IMR-90 (cell line): Measurements from ENCODE around the gene CAB39. TPM values are rescaled to one million over a fixed set of nuclear protein-coding genes. Genes with fewer than 3 reads are reported as not detected.
A peak's percentile ranks its signal among the peaks of the same experiment; 100 is the strongest.

Experiments used
- ATAC-seq: fragments of 200-7000 bp; cut with Tn5 transposase; 2 replicates; pipeline ENCODE4 v1.9.1; 2020; ENCODE audit warnings: low read depth, mild to moderate bottlenecking, moderate library complexity
- BruUV-seq: library from RNA; stranded (reverse); fragments of 400-500 nt; replicated peaks from 2 replicates; lab custom pipeline; 2021; lab: Mats Ljungman, UMichigan
- CTCF ChIA-PET: fragments of 300-600 bp; formaldehyde crosslinking; extraction: SDS; loops from one replicate; lab custom pipeline; 2021; ENCODE audit warnings: antibody characterized with exemption; lab: Yijun Ruan, JAX
- POLR2A ChIA-PET: fragments of 300-600 bp; sonication (Branson Sonifier 250); formaldehyde crosslinking; loops from one replicate; lab custom pipeline; 2022; ENCODE audit warnings: antibody characterized with exemption; ENCODE audit not compliant: unreplicated experiment; lab: Charles Lee
- DNase-seq: peaks from one replicate; pipeline ENCODE4 v3.0.0; 2013
- H2AFZ ChIP-seq: replicated peaks from 2 replicates; pipeline ENCODE3; 2013; ENCODE audit warnings: low read length, mild to moderate bottlenecking; ENCODE audit not compliant: poor library complexity
- H2AK5ac ChIP-seq: 2 replicates; pipeline ENCODE4 v1.6.1; 2013; ENCODE audit warnings: low read depth, low read length, inconsistent platforms
- H2AK9ac ChIP-seq: replicated peaks from 2 replicates; pipeline ENCODE3; 2013; ENCODE audit warnings: mild to moderate bottlenecking, low read depth, low read length, moderate library complexity; ENCODE audit not compliant: poor library complexity
- H2BK120ac ChIP-seq: 2 replicates; pipeline ENCODE4 v1.6.1; 2013; ENCODE audit warnings: low read depth, low read length, inconsistent platforms
- H2BK15ac ChIP-seq: 3 replicates; pipeline ENCODE4 v1.6.1; 2013; ENCODE audit warnings: low read depth, low read length, inconsistent platforms
- H2BK20ac ChIP-seq: 2 replicates; pipeline ENCODE4 v1.6.1; 2013; ENCODE audit warnings: low read depth, mild to moderate bottlenecking, inconsistent platforms, low read length, moderate library complexity
- H2BK5ac ChIP-seq: 2 replicates; pipeline ENCODE4 v1.6.1; 2013; ENCODE audit warnings: mild to moderate bottlenecking, low read depth, low read length, inconsistent platforms; ENCODE audit not compliant: poor library complexity, severe bottlenecking
- H3K14ac ChIP-seq: replicated peaks from 2 replicates; pipeline ENCODE4 v1.6.1; 2013; ENCODE audit warnings: low read depth, low read length, inconsistent platforms
- H3K18ac ChIP-seq: 2 replicates; pipeline ENCODE4 v1.6.1; 2013; ENCODE audit warnings: low read depth, low read length, control low read depth
- H3K23ac ChIP-seq: 2 replicates; pipeline ENCODE4 v1.6.1; 2013; ENCODE audit warnings: low read depth, low read length, inconsistent platforms
- H3K27ac ChIP-seq: 2 replicates; pipeline ENCODE4 v1.5.1; 2013; ENCODE audit warnings: mild to moderate bottlenecking, control low read depth, low read length; ENCODE audit not compliant: insufficient read depth
- H3K27me3 ChIP-seq: 2 replicates; pipeline ENCODE4 v1.6.1; 2013; ENCODE audit warnings: low read length; ENCODE audit not compliant: control insufficient read depth, insufficient read depth
- H3K36me3 ChIP-seq: 2 replicates; pipeline ENCODE4 v1.6.1; 2013; ENCODE audit warnings: low read length, mixed read lengths; ENCODE audit not compliant: control insufficient read depth, insufficient read depth
- H3K4ac ChIP-seq: 2 replicates; pipeline ENCODE4 v1.6.1; 2013; ENCODE audit warnings: low read depth, low read length, inconsistent platforms
- H3K4me1 ChIP-seq: 2 replicates; pipeline ENCODE4 v1.6.1; 2013; ENCODE audit warnings: low read length, mixed read lengths; ENCODE audit not compliant: control insufficient read depth, insufficient read depth
- H3K4me2 ChIP-seq: 2 replicates; pipeline ENCODE4 v1.6.1; 2013; ENCODE audit warnings: low read depth, mild to moderate bottlenecking, control low read depth, low read length, moderate library complexity
- H3K4me3 ChIP-seq: 2 replicates; pipeline ENCODE4 v1.5.1; 2013; ENCODE audit warnings: low read depth, mild to moderate bottlenecking, control low read depth, low read length, moderate library complexity; ENCODE audit not compliant: insufficient read depth
- H3K56ac ChIP-seq: 2 replicates; pipeline ENCODE4 v1.6.1; 2013; ENCODE audit warnings: low read length, inconsistent platforms; ENCODE audit not compliant: insufficient read depth; ENCODE audit errors: extremely low read depth
- H3K79me1 ChIP-seq, 2 experiments: 2 replicates each; pipeline ENCODE4 v1.6.1; 2013; ENCODE audit warnings: low read length in 2 of 2, inconsistent platforms in 1 of 2, low read depth in 1 of 2
- H3K9ac ChIP-seq: 2 replicates; pipeline ENCODE4 v1.6.1; 2013; ENCODE audit warnings: low read depth, low read length, control low read depth
- H3K9me1 ChIP-seq: 2 replicates; pipeline ENCODE4 v1.6.1; 2013; ENCODE audit warnings: low read length, inconsistent platforms; ENCODE audit not compliant: insufficient read depth
- H3K9me3 ChIP-seq: 2 replicates; pipeline ENCODE4 v1.6.1; 2013; ENCODE audit warnings: low read length; ENCODE audit not compliant: control insufficient read depth, insufficient read depth
- H4K20me1 ChIP-seq: 2 replicates; pipeline ENCODE4 v1.6.1; 2013; ENCODE audit warnings: low read length, inconsistent platforms; ENCODE audit not compliant: insufficient read depth
- H4K5ac ChIP-seq: 2 replicates; pipeline ENCODE4 v1.6.1; 2013; ENCODE audit warnings: mild to moderate bottlenecking, low read depth, low read length, control low read depth
- H4K8ac ChIP-seq, 2 experiments: 2 replicates each; pipeline ENCODE4 v1.6.1; 2013; ENCODE audit warnings: low read depth in 2 of 2, low read length in 2 of 2, control low read depth in 1 of 2, inconsistent platforms in 1 of 2
- H4K91ac ChIP-seq: 2 replicates; pipeline ENCODE4 v1.6.1; 2013; ENCODE audit warnings: low read depth, low read length, inconsistent platforms; ENCODE audit not compliant: insufficient read depth
- BHLHE40 ChIP-seq: fragments of 150-350 bp; IDR thresholded peaks from 2 replicates; pipeline ENCODE4 v1.6.1; 2016; ENCODE audit warnings: mild to moderate bottlenecking, low read depth, low read length
- CEBPB ChIP-seq: IDR thresholded peaks from 2 replicates; pipeline ENCODE4 v1.6.1; 2012; ENCODE audit warnings: low read depth, low read length, improper control_type of control experiment
- CHD1 ChIP-seq: IDR thresholded peaks from 2 replicates; pipeline ENCODE4 v1.6.1; 2012; ENCODE audit warnings: low read depth, low read length, improper control_type of control experiment
- CTCF ChIP-seq: conservative IDR thresholded peaks from 2 replicates; pipeline ENCODE4 v1.5.1; 2012; ENCODE audit warnings: mild to moderate bottlenecking, low read depth, low read length, improper control_type of control experiment
- ELK1 ChIP-seq: fragments of 150-350 bp; IDR thresholded peaks from 2 replicates; pipeline ENCODE4 v1.6.1; 2016; ENCODE audit warnings: low read depth, mild to moderate bottlenecking, low read length, moderate library complexity, borderline replicate concordance
- FOS ChIP-seq: fragments of 150-350 bp; IDR thresholded peaks from 2 replicates; pipeline ENCODE4 v1.6.1; 2016; ENCODE audit warnings: low read depth, low read length
- MAFK ChIP-seq: IDR thresholded peaks from 2 replicates; pipeline ENCODE4 v1.6.1; 2012; ENCODE audit warnings: low read depth, low read length, improper control_type of control experiment
- MAZ ChIP-seq: IDR thresholded peaks from 2 replicates; pipeline ENCODE4 v1.6.1; 2012; ENCODE audit warnings: low read depth, mild to moderate bottlenecking, low read length, improper control_type of control experiment, moderate library complexity, borderline replicate concordance
- MXI1 ChIP-seq: IDR thresholded peaks from 2 replicates; pipeline ENCODE4 v1.6.1; 2012; ENCODE audit warnings: low read depth, mild to moderate bottlenecking, low read length, moderate library complexity, borderline replicate concordance
- NFE2L2 ChIP-seq: fragments of 150-350 bp; IDR thresholded peaks from 2 replicates; pipeline ENCODE4 v1.6.1; 2016; ENCODE audit warnings: low read depth, mild to moderate bottlenecking, low read length
- POLR2A ChIP-seq: IDR thresholded peaks from 2 replicates; pipeline ENCODE4 v1.6.1; 2012; ENCODE audit warnings: mild to moderate bottlenecking, low read depth, low read length
- RAD21 ChIP-seq: IDR thresholded peaks from 2 replicates; pipeline ENCODE4 v1.6.1; 2012; ENCODE audit warnings: low read length, improper control_type of control experiment
- RCOR1 ChIP-seq: IDR thresholded peaks from 2 replicates; pipeline ENCODE4 v1.6.1; 2012; ENCODE audit warnings: mild to moderate bottlenecking, low read length, improper control_type of control experiment; ENCODE audit not compliant: insufficient replicate concordance
- RFX5 ChIP-seq: IDR thresholded peaks from 2 replicates; pipeline ENCODE4 v1.8.0; 2012; ENCODE audit warnings: low read depth, mild to moderate bottlenecking, low read length, moderate library complexity
- SMC3 ChIP-seq: fragments of 150-350 bp; IDR thresholded peaks from 2 replicates; pipeline ENCODE4 v1.6.1; 2016; ENCODE audit warnings: low read depth, mild to moderate bottlenecking, antibody characterized with exemption, low read length, moderate library complexity
- USF2 ChIP-seq: fragments of 150-350 bp; IDR thresholded peaks from 2 replicates; pipeline ENCODE4 v1.6.1; 2017; ENCODE audit warnings: mild to moderate bottlenecking, antibody characterized with exemption, low read length, low read depth
- WGBS, 2 experiments: methylation state at CpG; one replicate each; pipeline versions ENCODE4 v1.1.5 to v1.1.7; 2013; ENCODE audit warnings: missing lambda C conversion rate in 2 of 2; ENCODE audit not compliant: insufficient read length in 1 of 2; ENCODE audit errors: extremely low coverage in 2 of 2; 5-methylcytosine and 5-hydroxymethylcytosine counted together
- dilution Hi-C: fragments of 300-500 bp; cut with HindIII; formaldehyde crosslinking; loops from one replicate; pipeline ENCODE4 v1.14.3; 2018; ENCODE audit warnings: low sequenced_read_pairs; ENCODE audit not compliant: unreplicated experiment
- in situ Hi-C: fragments of 300-500 bp; cut with MboI; formaldehyde crosslinking; loops from 3 replicates; pipeline ENCODE4 v1.14.3; 2019; ENCODE audit warnings: low sequenced_read_pairs, inconsistent platforms, mixed read lengths
- intact Hi-C: fragments of 100-400 bp; cut with micrococcal nuclease; formaldehyde crosslinking; loops from 2 replicates; pipeline ENCODE4 v1.10.0; 2022
- polyA plus RNA-seq, 3 experiments: library from polyadenylated mRNA; depleted of rRNA; stranded (reverse); fragments of >200 nt; gene quantifications; 2 replicates each; pipeline ENCODE4 v1.2.3, GENCODE V29; 2012; ENCODE audit warnings: low replicate concordance in 1 of 3
- total RNA-seq: library from RNA; depleted of rRNA; stranded (reverse); fragments of >200 nt; gene quantifications from 2 replicates; pipeline ENCODE4 v1.2.3, GENCODE V29; 2012

Gene CAB39
- total and polyA plus RNA-seq, 2 of the 4 experiments (the other 2 are of a cell fraction) = 38.2 to 71.7 TPM

- H3K27me3 ChIP-seq = no peaks in the 10 kb centered on the region
- no peaks in the 10 kb centered on the region for H3K9me3 ChIP-seq
- H2BK120ac ChIP-seq = no peak overlapping the region; the same call in 1 of the 2 replicates
- BruUV-seq = no TSS peak
- H4K20me1 ChIP-seq = peaks cover 72% of the 10 kb centered on the region
- peaks cover 7% of the 10 kb centered on the region for H3K36me3 ChIP-seq
- no peak overlapping the region for H3K4ac ChIP-seq
- no peak overlapping the region for H2AK9ac ChIP-seq
- dilution Hi-C loops (no loop called here), intact Hi-C loops (no loop called here), in situ Hi-C loops (no loop called here)
- peak overlapping the region; percentile 17; the same call in 1 of the 2 replicates for H3K14ac ChIP-seq
- no peak overlapping the region for H2BK20ac ChIP-seq
- no peak for TF ChIP-seq NFE2L2
- TF ChIP-seq RCOR1 = no peak
- no peak for TF ChIP-seq MXI1
- TF ChIP-seq CEBPB = no peak
- no peak for TF ChIP-seq BHLHE40
- no peak for TF ChIP-seq FOS
- TF ChIP-seq CHD1 = no peak
- TF ChIP-seq MAFK = no peak
- no peak for TF ChIP-seq MAZ
- no peak for TF ChIP-seq SMC3
- no peak for TF ChIP-seq USF2
- no peak for TF ChIP-seq ELK1
- no peak for TF ChIP-seq POLR2A
- TF ChIP-seq RAD21 = no peak
- no peak for TF ChIP-seq CTCF
- no peak for TF ChIP-seq RFX5
- peak overlapping the region; percentile 43 for H2BK5ac ChIP-seq
- 0 out of 2 replicates have a peak overlapping the region, but pooled peaks have one; percentile 48 for H3K23ac ChIP-seq
- H3K9me1 ChIP-seq = peaks cover 27% of the 10 kb centered on the region
- ATAC-seq = peak; percentile 86
- peaks cover 9% of the 10 kb centered on the region for H3K4me1 ChIP-seq
- H4K8ac ChIP-seq = no peak overlapping the region
- H3K4me3 ChIP-seq = no peak overlapping the region
- CTCF ChIA-PET = no interaction called here
- no peak overlapping the region for H4K5ac ChIP-seq
- peaks cover 25 to 75% of the 10 kb centered on the region in 2 experiments for H3K79me1 ChIP-seq
- H3K18ac ChIP-seq = no peak overlapping the region
- peak overlapping the region; percentile 48; the same call in 1 of the 2 replicates for H3K4me2 ChIP-seq
- no peak overlapping the region for H4K91ac ChIP-seq
- no peak overlapping the region for H3K56ac ChIP-seq
- H2AFZ ChIP-seq = no peak overlapping the region
- H2BK15ac ChIP-seq = no peak overlapping the region
- DNase-seq = peak; percentile 63
- no peak overlapping the region for H2AK5ac ChIP-seq
- no peak overlapping the region for H3K27ac ChIP-seq
- POLR2A ChIA-PET = no interaction called here
- no peak overlapping the region for H3K9ac ChIP-seq
- WGBS, 2 experiments = no CpG with 5 or more reads among the region's 1 CpG
Observed at GRCh38 chr2:230738391-230738811, 25.8 kb downstream of the CAB39 start.
